GM12875 (cell line): ENCODE data around the gene SH2D4B.

Experiments used
- H3K4me3 ChIP-seq: one replicate; pipeline ENCODE4 v1.5.1; 2011; ENCODE audit warnings: low read depth, low read length, control low read depth
- CTCF ChIP-seq: IDR thresholded peaks from 2 replicates; pipeline ENCODE4 v1.5.1; 2011; ENCODE audit warnings: low read depth, mild to moderate bottlenecking, control low read depth, inconsistent platforms, low read length, moderate library complexity, borderline replicate concordance; ENCODE audit not compliant: insufficient read depth

SH2D4B gene

GRCh38 chr10:80571352-80571751 lies 33.6 kb downstream of the SH2D4B start:
- TF ChIP-seq CTCF: no peak
- no peak overlapping the region for H3K4me3 ChIP-seq

GRCh38 chr10:80579181-80579763 lies 41.6 kb downstream of the SH2D4B start:
- no peak for TF ChIP-seq CTCF
- H3K4me3 ChIP-seq: no peak overlapping the region

GRCh38 chr10:80579849-80580637 lies 42.3 kb downstream of the SH2D4B start:
- TF ChIP-seq CTCF: no peak
- H3K4me3 ChIP-seq: no peak overlapping the region

- H3K4me3 ChIP-seq: no peak overlapping the region
- no peak for TF ChIP-seq CTCF
Observed at GRCh38 chr10:80580638-80581468, 43.2 kb downstream of the SH2D4B start.

GRCh38 chr10:80581469-80581835 lies 43.8 kb downstream of the SH2D4B start:
- no peak for TF ChIP-seq CTCF
- no peak overlapping the region for H3K4me3 ChIP-seq

- H3K4me3 ChIP-seq: no peak overlapping the region
- no peak for TF ChIP-seq CTCF
Observed at GRCh38 chr10:80582286-80582960, 44.7 kb downstream of the SH2D4B start.
